ENCODE data around the gene ZNF214.

ZNF214 gene

GRCh38 chr11:7020183-7020917 lies at the start of gene ZNF214, which contains the start of gene NLRP14:
Gene ZNF214 (minus strand): TSS chr11:7020346. CDS start chr11:7002835, 17,511 bp downstream.
Gene NLRP14 (plus strand): TSS chr11:7020479. CDS start chr11:7038587, 18,108 bp downstream.
- peak; percentile 98 for DNase-seq

GRCh38 chr11:7062534-7062933 lies 42.4 kb upstream of the ZNF214 start:
- no peak for DNase-seq

- no peak for DNase-seq
Observed at GRCh38 chr11:7060868-7061267, 40.7 kb upstream of the ZNF214 start.

- no peak for DNase-seq
Observed at GRCh38 chr11:7057641-7058040, 37.5 kb upstream of the ZNF214 start.

- no peak for DNase-seq
Observed at GRCh38 chr11:7056828-7057513, 36.8 kb upstream of the ZNF214 start.

- no peak for DNase-seq
Observed at GRCh38 chr11:7050191-7050590, 30.0 kb upstream of the ZNF214 start.

GRCh38 chr11:7046474-7047175 lies 26.5 kb upstream of the ZNF214 start:
- DNase-seq, result no peak

- no peak for DNase-seq
Observed at GRCh38 chr11:7034019-7034418, 13.9 kb upstream of the ZNF214 start.

GRCh38 chr11:7032692-7033091 lies 12.5 kb upstream of the ZNF214 start:
- DNase-seq, result no peak

GRCh38 chr11:7031471-7031871 lies 11.3 kb upstream of the ZNF214 start:
- DNase-seq, result no peak

GRCh38 chr11:7030836-7031235 lies 10.7 kb upstream of the ZNF214 start:
- no peak for DNase-seq

- DNase-seq, result no peak
Observed at GRCh38 chr11:7028141-7028540, 8.0 kb upstream of the ZNF214 start.

- DNase-seq, result no peak
Observed at GRCh38 chr11:7021318-7021717, 1.2 kb upstream of the ZNF214 start.

- no peak for DNase-seq
Observed at GRCh38 chr11:7019500-7020182, 505 bp downstream of the ZNF214 start.

GRCh38 chr11:7016011-7016410 lies 4.1 kb downstream of the ZNF214 start:
- DNase-seq, result no peak

GRCh38 chr11:7014118-7014517 lies 6.0 kb downstream of the ZNF214 start:
- DNase-seq, result no peak

GRCh38 chr11:7004482-7004881 lies 15.7 kb downstream of the ZNF214 start:
- no peak for DNase-seq

GRCh38 chr11:6995703-6996102 lies 24.4 kb downstream of the ZNF214 start:
- DNase-seq, result no peak

- DNase-seq, result no peak
Observed at GRCh38 chr11:6992457-6993417, 27.4 kb downstream of the ZNF214 start.

GRCh38 chr11:6992026-6992425 lies 28.1 kb downstream of the ZNF214 start:
- no peak for DNase-seq

- DNase-seq, result no peak
Observed at GRCh38 chr11:6991227-6991626, 28.9 kb downstream of the ZNF214 start.

GRCh38 chr11:6988506-6988905 lies 31.6 kb downstream of the ZNF214 start:
- DNase-seq, result no peak

All from islet precursor cell (in vitro differentiated cells).